NT2/D1 (cell line): ENCODE data around the gene DOK6.

Source experiments
- SUZ12 ChIP-seq: IDR thresholded peaks from 2 replicates; pipeline ENCODE4 v1.6.1; 2011; ENCODE audit not compliant: insufficient read length, insufficient read depth; ENCODE audit errors: extremely low read depth
- YY1 ChIP-seq: IDR thresholded peaks from 2 replicates; pipeline ENCODE4 v1.6.1; 2011; ENCODE audit not compliant: insufficient read length, insufficient read depth
- ZNF274 ChIP-seq: IDR thresholded peaks from 2 replicates; pipeline ENCODE4 v1.6.1; 2011; ENCODE audit warnings: mild to moderate bottlenecking, low read depth, low read length

DNA sequence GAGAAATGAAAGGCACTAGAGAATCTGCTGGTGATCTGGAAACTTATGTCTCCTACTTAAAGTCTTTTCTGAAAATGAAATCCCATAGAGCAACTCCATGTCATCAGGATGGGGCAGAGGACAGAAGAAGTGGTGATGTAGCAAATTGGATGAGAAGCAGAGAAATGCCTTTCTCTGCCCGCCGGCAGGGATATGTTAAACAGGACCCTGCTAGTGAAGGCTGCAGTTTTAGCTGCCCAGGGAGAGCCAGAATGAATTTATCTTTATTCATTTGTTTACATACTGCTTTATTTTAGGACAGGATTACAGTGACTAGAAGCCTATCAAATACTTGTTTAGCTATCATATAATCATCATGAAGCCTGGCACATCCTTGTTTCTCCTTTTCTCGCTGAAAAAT lies 247.0 kb downstream of the DOK6 start:
- no peak for TF ChIP-seq SUZ12
- TF ChIP-seq YY1, result no peak
- no peak for TF ChIP-seq ZNF274
